NB4 (cell line): ENCODE data around the gene PTPRD.

Source experiments
- POLR2A ChIP-seq: IDR thresholded peaks from 2 replicates; pipeline ENCODE4 v1.6.1; 2011; ENCODE audit warnings: mild to moderate bottlenecking; ENCODE audit not compliant: insufficient read length; ENCODE audit errors: extremely low read depth
- TF ChIP-seq, protein P1 (sequence below): IDR thresholded peaks from one replicate; pipeline ENCODE4 v1.5.1; 2012; ENCODE audit warnings: low read depth, low read length
- TF ChIP-seq, protein P2 (sequence below): IDR thresholded peaks from 2 replicates; pipeline ENCODE4 v1.6.1; 2011; ENCODE audit warnings: low read depth, low read length

DNA sequence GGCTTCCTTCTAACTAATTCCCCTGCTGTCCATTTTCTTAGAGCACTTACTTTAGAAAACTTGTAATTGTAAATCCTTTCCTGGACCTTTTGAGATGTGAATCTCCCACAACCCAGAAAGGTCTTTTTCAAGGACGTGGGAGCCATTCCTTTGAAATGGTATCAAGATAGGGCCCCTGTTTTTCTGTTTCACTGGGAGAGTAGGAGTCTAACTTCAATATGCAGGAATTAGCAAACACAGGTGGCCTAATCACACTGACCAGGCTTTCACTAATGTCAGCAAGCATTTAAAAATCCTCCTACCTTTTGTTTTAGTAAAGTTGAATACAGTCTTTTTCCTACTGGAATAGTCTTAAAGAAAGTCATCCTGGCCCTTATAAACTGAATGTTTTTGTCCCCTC lies 558.3 kb downstream of the PTPRD start:
- TF ChIP-seq, protein P1, sequence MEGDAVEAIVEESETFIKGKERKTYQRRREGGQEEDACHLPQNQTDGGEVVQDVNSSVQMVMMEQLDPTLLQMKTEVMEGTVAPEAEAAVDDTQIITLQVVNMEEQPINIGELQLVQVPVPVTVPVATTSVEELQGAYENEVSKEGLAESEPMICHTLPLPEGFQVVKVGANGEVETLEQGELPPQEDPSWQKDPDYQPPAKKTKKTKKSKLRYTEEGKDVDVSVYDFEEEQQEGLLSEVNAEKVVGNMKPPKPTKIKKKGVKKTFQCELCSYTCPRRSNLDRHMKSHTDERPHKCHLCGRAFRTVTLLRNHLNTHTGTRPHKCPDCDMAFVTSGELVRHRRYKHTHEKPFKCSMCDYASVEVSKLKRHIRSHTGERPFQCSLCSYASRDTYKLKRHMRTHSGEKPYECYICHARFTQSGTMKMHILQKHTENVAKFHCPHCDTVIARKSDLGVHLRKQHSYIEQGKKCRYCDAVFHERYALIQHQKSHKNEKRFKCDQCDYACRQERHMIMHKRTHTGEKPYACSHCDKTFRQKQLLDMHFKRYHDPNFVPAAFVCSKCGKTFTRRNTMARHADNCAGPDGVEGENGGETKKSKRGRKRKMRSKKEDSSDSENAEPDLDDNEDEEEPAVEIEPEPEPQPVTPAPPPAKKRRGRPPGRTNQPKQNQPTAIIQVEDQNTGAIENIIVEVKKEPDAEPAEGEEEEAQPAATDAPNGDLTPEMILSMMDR: no peak
- TF ChIP-seq POLR2A: no peak
- TF ChIP-seq, protein P2, sequence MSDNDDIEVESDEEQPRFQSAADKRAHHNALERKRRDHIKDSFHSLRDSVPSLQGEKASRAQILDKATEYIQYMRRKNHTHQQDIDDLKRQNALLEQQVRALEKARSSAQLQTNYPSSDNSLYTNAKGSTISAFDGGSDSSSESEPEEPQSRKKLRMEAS: no peak
